CD4-positive, alpha-beta T cell treated with Interleukin-10 for 1 hour (primary cell): ENCODE measurements around the gene IWS1.

ENCODE experiments used
- DNase-seq: peaks from one replicate; pipeline ENCODE4 v3.0.0-alpha.2; 2020

Gene IWS1

DNA sequence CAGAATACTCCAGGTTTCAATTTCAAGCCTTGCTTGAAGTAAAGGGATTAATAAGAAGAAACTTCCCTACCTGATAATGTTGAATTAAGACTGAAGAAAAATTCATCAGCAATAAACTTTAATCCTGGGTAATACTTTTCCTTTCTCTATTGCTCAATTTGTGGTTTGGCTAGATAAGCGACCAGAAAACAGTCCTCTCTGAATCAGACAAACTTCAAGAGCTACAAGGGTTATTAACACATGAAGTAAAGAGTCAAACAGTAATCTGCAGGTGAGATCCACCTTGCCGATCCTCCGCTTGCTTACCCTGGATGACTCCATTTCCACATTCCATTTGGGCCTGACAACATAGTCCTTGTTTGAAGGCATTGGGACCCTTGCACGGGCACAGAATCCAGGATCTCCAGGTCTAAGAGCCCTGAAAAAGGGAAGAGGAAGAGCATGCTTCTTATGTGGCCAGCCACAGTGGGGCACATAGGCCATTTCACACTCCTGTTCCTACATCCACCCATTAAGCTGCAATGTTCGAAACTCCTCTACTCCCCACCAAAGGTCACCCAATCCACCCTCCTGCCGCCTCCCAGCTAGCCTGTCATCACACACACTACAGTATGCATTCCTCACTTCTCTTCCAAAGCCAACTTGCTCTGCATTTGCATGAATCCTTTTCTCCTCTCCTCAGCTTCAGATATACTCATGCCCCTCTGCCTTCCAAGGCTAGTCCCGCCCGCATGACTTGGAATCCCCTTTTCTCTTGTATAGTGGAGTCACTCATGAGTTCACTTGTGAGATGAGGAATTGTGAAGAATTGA, 39.8 kb downstream of the IWS1 start:
- no peak for DNase-seq

- DNase-seq = no peak
These were observed 40.6 kb downstream of the IWS1 start for GRCh38 chr2:127485694-127486071.

- DNase-seq = no peak
These were observed 41.1 kb downstream of the IWS1 start for GRCh38 chr2:127485051-127485693.

DNA sequence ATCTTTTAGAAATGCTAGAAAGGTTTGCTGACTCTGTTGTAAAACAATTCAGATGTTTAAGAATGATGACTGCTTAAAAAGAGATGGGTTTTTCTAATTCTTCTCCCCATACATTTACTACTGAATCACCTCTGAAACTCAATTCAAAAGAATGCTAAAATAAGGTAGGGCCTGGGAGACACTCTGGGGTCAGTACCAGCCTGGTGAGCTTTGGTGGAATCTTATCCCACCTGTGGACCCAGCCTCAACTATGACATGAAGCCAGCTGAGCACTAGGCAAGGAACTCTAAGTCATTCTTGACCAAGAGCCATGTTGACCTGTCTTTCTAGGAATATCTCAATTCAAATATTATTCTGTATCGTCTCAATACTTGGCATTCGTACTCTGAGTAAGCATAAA, 44.3 kb downstream of the IWS1 start:
- no peak for DNase-seq

DNA sequence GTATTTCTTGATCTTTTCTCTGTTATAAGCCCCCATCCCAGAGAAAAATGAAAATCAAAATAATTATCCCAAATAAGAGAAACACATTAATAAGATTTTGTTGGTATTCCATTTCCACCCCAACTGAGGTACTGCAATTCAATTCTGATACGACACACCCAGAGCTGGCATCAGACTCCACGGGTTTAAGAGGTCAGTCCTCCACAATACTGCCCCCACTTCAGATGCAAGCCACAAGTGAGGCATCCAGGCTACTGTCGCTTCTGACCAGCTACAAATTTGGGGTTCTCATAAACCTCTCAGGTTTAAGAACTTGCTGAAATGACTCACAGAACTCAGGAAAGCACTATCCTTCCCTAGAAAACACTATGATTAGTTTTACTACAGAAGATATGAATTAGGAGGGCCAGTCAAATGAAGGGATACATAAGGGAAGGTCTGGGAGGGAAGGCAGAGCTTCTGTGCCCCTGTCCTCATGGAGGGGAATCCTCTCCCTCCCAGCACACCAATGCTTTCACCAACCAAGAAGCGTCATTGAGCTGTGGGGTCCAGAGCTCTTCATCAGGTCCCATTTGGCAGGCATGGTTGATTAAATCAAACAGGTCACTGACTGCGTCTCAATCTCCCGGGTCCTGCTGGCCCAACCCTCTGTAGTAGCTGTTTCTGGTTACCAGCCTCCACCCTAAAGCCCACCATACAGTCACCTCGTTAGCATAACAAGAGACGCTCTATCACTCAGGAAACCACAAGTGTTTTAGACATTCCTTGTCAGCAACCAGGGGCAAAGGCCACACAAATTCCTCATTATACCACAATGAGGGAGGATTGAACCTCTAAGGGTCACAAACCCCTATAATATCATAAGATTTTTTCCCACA, 46.2 kb downstream of the IWS1 start:
- no peak for DNase-seq

DNA sequence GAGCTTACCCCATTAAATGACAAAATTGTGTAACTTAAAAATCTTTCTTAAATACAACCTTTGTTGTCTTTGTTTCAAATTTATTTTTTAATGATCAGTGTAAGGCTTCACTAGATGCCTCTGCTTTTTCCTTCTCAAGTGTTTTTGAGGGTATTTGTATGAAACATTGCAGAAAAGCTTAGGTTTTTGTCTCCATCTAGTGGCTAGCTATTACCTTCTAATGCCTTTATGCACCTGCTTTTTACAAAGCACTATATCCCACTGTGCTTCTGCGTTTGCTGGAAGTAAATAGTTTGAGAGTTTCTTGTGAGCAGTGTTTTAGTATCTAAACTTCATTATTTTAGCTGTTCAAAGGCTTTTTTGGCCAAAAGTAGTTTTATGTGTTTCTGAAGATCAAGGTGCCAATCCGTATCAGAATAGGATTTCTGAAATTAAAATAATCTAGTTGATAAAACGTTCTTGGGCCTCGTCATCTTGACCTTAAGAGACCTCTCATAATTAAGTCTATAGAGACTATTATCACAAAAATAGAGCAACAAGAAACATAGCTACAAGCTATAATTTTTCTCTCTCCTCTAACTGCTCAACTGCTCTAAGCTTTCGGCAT, 47.0 kb downstream of the IWS1 start:
- DNase-seq = peak; percentile 51

DNA sequence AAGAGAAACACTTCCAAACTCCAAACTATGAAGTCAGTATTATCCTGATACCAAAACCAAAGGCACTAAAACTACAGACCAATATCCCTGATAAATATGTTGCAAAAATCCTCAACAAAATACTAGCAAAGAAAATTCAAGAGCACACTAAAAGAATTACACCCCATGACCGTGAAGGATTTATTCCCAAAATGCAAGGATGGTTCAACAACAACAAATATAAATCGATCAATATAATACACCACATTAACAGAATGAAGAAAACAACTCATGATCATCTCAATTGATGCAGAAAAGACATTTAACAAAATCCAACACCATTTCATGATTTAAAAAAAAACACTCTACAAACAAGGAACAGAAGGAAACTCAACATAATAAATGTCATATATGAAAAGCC, 50.5 kb downstream of the IWS1 start:
- DNase-seq = no peak

GRCh38 chr2:127472268-127472667, 54.0 kb downstream of the IWS1 start:
- DNase-seq = no peak

DNA sequence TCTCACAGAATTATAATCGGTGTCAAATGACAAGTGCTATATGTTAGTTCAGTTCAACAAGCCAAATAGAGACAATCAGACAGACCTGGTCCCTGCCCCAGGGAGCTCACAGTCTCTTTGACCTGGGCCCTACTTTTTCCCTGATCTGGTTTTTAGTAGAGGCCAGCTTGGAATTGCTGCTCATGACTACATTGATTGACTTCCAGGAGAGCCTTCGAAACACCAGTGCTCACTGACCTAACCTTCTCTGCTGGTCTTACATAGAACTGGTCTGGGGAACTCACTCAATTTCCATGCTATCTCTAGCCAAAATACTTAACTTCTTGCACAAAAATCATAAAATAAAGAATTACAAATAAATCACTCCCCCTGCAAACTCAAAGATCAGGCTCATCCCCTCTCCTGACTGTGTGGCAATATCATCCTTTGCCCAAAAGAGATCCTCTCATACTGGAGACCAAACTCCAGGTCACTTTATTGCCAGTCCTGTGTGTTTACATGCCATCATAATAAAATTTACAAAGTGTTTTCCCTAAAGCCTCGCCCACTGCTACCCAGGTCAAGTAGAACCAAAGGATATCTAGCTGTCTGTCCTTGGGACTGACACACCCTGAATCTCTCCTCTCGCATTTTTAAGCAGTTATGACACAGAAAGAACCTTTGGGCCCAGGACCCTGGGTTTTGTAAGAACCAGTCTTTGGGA, 54.9 kb downstream of the IWS1 start:
- no peak for DNase-seq

DNA sequence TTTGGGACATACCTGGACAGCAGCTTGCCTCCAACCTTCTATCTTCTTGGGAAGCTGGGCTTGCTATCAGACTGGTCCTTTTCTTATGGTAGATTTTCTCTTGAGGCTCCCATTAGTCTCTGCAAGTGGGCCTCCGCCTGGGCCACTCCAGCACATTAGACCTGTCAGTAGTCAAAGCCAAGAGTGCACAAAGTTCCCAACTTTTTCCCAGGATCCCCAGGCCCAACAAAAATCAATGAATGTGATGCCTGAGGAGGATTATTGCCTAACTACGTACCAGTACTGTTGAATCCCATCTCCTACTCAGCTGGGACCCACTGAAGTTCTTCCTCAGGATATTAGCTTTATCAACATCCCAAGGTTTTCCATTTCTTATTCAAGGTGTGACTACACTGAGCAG, 56.3 kb downstream of the IWS1 start:
- DNase-seq = no peak

- no peak for DNase-seq
These were observed 57.2 kb downstream of the IWS1 start for GRCh38 chr2:127469051-127469450.

DNA sequence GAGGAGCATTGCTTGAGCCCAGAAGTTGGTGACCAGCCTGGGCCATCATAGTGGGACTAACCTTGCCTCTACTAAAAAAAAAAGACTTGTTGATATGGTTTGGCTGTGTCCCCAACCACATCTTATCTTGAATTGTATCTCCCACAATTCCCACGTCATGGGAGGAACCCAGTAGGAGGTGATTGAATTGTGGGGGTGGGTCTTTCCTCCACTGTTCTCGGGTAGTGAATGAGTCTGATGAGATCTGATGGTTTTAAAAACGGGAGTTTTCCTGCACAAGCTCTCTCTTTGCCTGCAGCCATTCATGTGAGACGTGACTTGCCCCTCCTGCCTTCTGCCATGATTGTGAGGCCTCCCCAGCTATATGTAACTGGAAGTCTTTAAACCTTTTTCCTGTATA, 61.0 kb downstream of the IWS1 start:
- no peak for DNase-seq

DNA sequence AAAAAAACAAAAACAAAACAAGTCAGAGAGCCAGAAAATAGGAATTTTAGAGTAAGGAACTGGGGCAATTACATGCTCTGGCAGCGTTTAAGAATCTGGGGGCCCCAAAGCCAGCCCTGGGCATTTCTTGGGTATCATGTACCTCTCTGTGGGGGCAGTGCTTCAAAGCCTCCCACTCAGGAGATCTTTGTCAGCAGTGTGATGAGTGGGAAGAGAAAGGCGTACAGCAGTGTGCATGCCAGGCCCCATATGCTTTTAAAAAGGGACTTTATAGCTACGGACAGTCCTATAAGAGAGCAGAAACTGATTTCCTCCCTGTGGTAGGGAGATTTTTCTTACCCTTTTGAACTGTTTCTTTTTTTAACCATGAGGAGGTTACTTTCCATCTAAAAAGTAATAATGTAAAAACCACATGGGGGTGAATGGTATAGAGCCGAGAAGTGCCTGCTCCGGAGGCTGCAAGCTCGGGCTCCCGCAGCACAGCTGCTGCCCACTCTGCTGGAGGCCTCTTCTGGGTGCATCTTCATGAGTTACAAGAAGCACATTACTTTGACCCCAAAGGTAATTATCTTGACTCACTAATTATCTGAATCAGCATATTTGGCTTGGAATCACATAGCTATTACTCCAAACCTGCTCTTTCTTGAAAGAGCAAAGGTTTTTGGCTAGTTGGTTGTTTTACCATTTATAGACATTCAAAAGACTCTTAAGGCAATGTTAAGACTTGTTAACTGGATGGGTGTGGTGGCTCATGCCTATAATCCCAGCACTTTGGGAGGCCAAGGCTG, 61.6 kb downstream of the IWS1 start:
- no peak for DNase-seq

DNA sequence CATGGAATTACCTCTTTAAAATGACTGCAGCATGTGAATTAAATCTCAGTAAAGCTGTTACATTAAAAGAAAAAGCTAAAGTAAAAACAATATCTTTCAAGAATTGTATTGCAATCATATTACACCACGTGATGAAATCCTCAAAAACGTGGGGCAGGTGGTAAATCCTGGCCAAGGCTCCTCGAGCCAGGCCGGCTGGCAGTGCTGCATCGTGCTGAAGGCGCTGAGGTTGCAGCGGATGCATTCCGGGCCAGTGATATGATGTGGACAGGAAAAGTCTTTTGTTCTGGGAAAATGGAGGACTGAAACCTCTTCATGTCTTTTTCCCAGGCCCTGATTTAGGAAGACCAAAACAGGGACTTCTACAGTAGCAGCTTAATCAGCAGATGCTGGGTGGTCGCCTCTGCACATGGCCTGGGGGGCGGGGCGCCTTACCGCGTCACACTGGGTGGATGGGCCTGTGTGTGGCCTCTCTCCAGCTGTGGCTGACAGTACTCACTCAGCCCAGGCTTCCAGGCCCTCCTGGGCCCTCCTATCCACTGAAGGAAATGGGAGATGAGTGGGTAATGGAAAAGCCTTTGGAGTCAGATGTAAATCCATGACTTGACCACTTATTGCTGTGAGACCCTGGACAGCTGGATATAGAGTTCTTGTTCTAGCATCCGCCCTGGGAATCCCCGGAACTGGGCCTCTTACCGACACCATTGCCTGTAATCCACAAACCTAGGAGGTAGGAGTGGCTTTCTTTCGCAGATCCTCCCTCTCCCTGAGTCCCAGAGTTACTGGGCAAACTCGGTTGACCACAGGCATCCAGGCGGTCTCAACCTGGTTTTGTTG, 62.9 kb downstream of the IWS1 start:
- DNase-seq = no peak

GRCh38 chr2:127462461-127462860, 63.8 kb downstream of the IWS1 start:
- no peak for DNase-seq

- DNase-seq = no peak
These were observed 69.3 kb downstream of the IWS1 start for GRCh38 chr2:127456960-127457359.

GRCh38 chr2:127455566-127456493, 70.5 kb downstream of the IWS1 start:
- DNase-seq = peak; percentile 35

GRCh38 chr2:127454595-127455565, 71.4 kb downstream of the IWS1 start:
- DNase-seq = no peak
